Amygdala (tissue), 56 donors: ENCODE measurements around the gene SLC44A5.
"Not testable (repeated sequence)": the region's sequence is repeated elsewhere in the genome, so short reads cannot be mapped to it uniquely, and the experiment has no call there.

Experiments
- DNase-seq, 56 donors: peaks; one replicate each; lab custom pipeline; 2025; lab: John Stamatoyannopoulos, UW

The SLC44A5 gene

GRCh38 chr1:75394386-75395139, 216.4 kb downstream of the SLC44A5 start:
- no peak for DNase-seq

- no peak for DNase-seq
These were observed 218.6 kb downstream of the SLC44A5 start for GRCh38 chr1:75392278-75392677.

GRCh38 chr1:75375476-75376447, 235.2 kb downstream of the SLC44A5 start:
- not testable (repeated sequence) for DNase-seq

- DNase-seq: no peak
These were observed 237.3 kb downstream of the SLC44A5 start for GRCh38 chr1:75373542-75374159.

- no peak for DNase-seq
These were observed 244.3 kb downstream of the SLC44A5 start for GRCh38 chr1:75366595-75366994.

GRCh38 chr1:75361260-75361659, 249.7 kb downstream of the SLC44A5 start:
- no peak for DNase-seq

GRCh38 chr1:75354267-75354666, 256.6 kb downstream of the SLC44A5 start:
- not testable (repeated sequence) for DNase-seq

- DNase-seq: no peak
These were observed 257.9 kb downstream of the SLC44A5 start for GRCh38 chr1:75353051-75353450.

- DNase-seq: no peak
These were observed 265.2 kb downstream of the SLC44A5 start for GRCh38 chr1:75345538-75346292.

GRCh38 chr1:75342786-75343185, 268.1 kb downstream of the SLC44A5 start:
- DNase-seq: no peak

GRCh38 chr1:75341537-75341936, 269.4 kb downstream of the SLC44A5 start:
- no peak for DNase-seq

- DNase-seq: peak in 6 of 56 donors; percentile 1 to 11 (median 2)
These were observed 272.1 kb downstream of the SLC44A5 start for GRCh38 chr1:75338616-75339483.

- DNase-seq: no peak
These were observed 276.0 kb downstream of the SLC44A5 start for GRCh38 chr1:75334876-75335389.

GRCh38 chr1:75330624-75331023, 280.3 kb downstream of the SLC44A5 start:
- no peak for DNase-seq

- no peak for DNase-seq
These were observed 282.2 kb downstream of the SLC44A5 start for GRCh38 chr1:75328691-75329090.

GRCh38 chr1:75327395-75327794, 283.5 kb downstream of the SLC44A5 start:
- DNase-seq: no peak

GRCh38 chr1:75317976-75318375, 292.9 kb downstream of the SLC44A5 start:
- no peak for DNase-seq

GRCh38 chr1:75316230-75316629, 294.7 kb downstream of the SLC44A5 start:
- no peak for DNase-seq

GRCh38 chr1:75312620-75313019, 298.3 kb downstream of the SLC44A5 start:
- DNase-seq: no peak
